ENCODE measurements around the gene LAMP1.

GRCh38 chr13:113252516-113253095 lies 44.4 kb upstream of the LAMP1 start:
- no peak for TF ChIP-seq CTCF (IDR thresholded peaks at IDR 0.05)
- TF ChIP-seq EZH2 (IDR thresholded peaks at IDR 0.05; ENCODE audit: borderline replicate concordance, insufficient read depth, low read depth, low read length, poor library complexity, severe bottlenecking): no peak
